ENCODE data around the gene LAT. TPM values are rescaled to one million over a fixed set of nuclear protein-coding genes. Genes with fewer than 3 reads are reported as not detected.
A peak's percentile ranks its signal among the peaks of the same experiment; 100 is the strongest.

Gene LAT
- total and polyA plus RNA-seq, 2 of the 13 experiments (the other 11 are each of a cell fraction or from before 2014, with no cell fraction given) = 2.0 to 3.0 TPM

GRCh38 chr16:28974437-28975157 is 10.3 kb upstream of the LAT start, which contains the start of gene SPNS1 (continued):
- TF ChIP-seq CERS6 (CRISPR knock-in tag; IDR thresholded peaks at IDR 0.05) = no peak
- TF ChIP-seq ZBTB40 (IDR thresholded peaks at IDR 0.05) = no peak
- TF ChIP-seq ZBTB40 (CRISPR knock-in tag; IDR thresholded peaks at IDR 0.05) = peak; percentile 87
- TF ChIP-seq CSRNP2 (CRISPR knock-in tag; conservative IDR thresholded peaks at IDR 0.05; ENCODE audit: low read depth) = peak; percentile 87; the same call in 1 of the 2 replicates
- TF ChIP-seq ARID2 (CRISPR knock-in tag; IDR thresholded peaks at IDR 0.05; ENCODE audit: borderline replicate concordance) = no peak; the same call in 1 of the 2 replicates
- TF ChIP-seq ZBTB2 (CRISPR knock-in tag; IDR thresholded peaks at IDR 0.05; ENCODE audit: low read depth) = peak; percentile 84
- no peak for TF ChIP-seq NR3C1 (CRISPR knock-in tag; IDR thresholded peaks at IDR 0.05)
- peak; percentile 98 for TF ChIP-seq ZNF451 (CRISPR knock-in tag; IDR thresholded peaks at IDR 0.05)
- peak; percentile 94 for TF ChIP-seq THAP11 (CRISPR knock-in tag; IDR thresholded peaks at IDR 0.05)
- TF ChIP-seq ZNF501 (CRISPR knock-in tag; IDR thresholded peaks at IDR 0.05) = peak; percentile 98
- peak; percentile 79; the same call in 1 of the 2 replicates for TF ChIP-seq ZNF414 (CRISPR knock-in tag; IDR thresholded peaks at IDR 0.05)
- no peak for TF ChIP-seq DDIT3 (CRISPR knock-in tag; IDR thresholded peaks at IDR 0.05)
- peak; percentile 37; the same call in 1 of the 2 replicates for TF ChIP-seq ZNF776 (CRISPR knock-in tag; IDR thresholded peaks at IDR 0.05)
- 0 out of 2 replicates have a peak, but pooled peaks have one; percentile 60 for TF ChIP-seq PITX1 (CRISPR knock-in tag; IDR thresholded peaks at IDR 0.05)
- TF ChIP-seq RFX3 (CRISPR knock-in tag; IDR thresholded peaks at IDR 0.05) = peak; percentile 71; the same call in 1 of the 2 replicates

All from HepG2 (cell line).